Measurements from ENCODE around the gene OTOS.

The OTOS gene

DNA sequence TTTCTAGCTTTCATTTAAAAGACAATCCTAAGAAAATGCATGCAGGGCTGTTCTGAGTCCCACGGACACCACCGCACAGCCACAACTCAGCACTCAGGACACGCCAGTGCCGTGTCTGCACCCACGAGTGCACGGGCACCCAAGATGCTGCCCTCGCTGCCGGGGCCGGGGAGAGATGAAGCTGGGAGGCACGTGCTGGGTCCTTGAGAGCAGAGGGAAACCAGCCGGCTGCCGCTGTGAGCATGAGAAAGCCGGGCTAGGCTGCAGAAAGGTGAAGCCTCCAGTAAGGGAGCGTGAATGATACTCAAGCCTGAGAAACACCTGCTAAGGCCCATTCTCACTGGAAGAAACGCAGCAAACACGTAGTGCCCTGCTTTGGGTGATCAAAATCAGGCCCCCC, 9.2 kb downstream of the OTOS start:
- H3K4me3 ChIP-seq (ENCODE audit: low read length) = no peak overlapping the region
- TF ChIP-seq ZNF274 (IDR thresholded peaks at IDR 0.05; ENCODE audit: low read depth, low read length) = no peak

GRCh38 chr2:240130393-240131195, 9.9 kb downstream of the OTOS start:
- TF ChIP-seq ZNF274 (IDR thresholded peaks at IDR 0.05; ENCODE audit: low read depth, low read length) = no peak
- no peak overlapping the region for H3K4me3 ChIP-seq (ENCODE audit: low read length)

DNA sequence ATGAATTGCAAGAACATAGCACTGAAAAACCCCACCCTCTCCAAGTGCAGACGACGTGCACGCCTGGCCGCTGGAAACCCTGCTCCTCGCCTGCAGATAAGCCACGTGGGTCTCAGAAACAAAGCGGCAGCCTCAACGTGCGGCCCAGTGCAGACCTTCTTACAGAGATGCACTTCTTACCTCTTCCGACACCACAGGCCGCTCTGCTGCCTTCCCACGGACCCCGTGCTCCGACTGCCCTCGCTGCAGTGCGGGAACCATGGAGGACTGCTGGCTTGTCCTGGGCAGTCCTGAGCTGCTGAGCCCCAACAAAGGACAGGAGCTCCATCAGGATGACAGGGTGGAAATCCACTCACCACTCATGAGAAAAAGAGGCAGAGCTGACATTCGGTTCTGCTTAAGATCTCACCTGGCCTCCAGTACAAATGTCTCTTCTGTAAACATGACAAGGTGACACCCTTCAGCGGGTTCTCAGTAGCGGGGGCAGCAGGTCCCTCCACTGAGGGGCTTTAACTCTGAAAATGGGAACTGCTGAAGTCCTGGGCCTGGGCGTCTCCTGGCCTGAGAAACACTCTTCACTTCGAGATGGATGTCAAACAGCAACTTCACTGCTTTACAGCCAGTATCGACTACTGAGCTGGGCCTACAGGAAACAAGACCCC, 10.6 kb downstream of the OTOS start:
- TF ChIP-seq ZNF274 (IDR thresholded peaks at IDR 0.05; ENCODE audit: low read depth, low read length) = no peak
- H3K4me3 ChIP-seq (ENCODE audit: low read length) = no peak overlapping the region

- no peak for TF ChIP-seq ZNF274 (IDR thresholded peaks at IDR 0.05; ENCODE audit: low read depth, low read length)
- H3K4me3 ChIP-seq (ENCODE audit: low read length) = no peak overlapping the region
Measured at GRCh38 chr2:240129311-240129710, 11.1 kb downstream of the OTOS start.

- no peak overlapping the region for H3K4me3 ChIP-seq (ENCODE audit: low read length)
- no peak for TF ChIP-seq ZNF274 (IDR thresholded peaks at IDR 0.05; ENCODE audit: low read depth, low read length)
Measured at GRCh38 chr2:240128608-240129145, 11.8 kb downstream of the OTOS start.

GRCh38 chr2:240127911-240128607, 12.4 kb downstream of the OTOS start:
- TF ChIP-seq ZNF274 (IDR thresholded peaks at IDR 0.05; ENCODE audit: low read depth, low read length) = no peak
- H3K4me3 ChIP-seq (ENCODE audit: low read length) = no peak overlapping the region

DNA sequence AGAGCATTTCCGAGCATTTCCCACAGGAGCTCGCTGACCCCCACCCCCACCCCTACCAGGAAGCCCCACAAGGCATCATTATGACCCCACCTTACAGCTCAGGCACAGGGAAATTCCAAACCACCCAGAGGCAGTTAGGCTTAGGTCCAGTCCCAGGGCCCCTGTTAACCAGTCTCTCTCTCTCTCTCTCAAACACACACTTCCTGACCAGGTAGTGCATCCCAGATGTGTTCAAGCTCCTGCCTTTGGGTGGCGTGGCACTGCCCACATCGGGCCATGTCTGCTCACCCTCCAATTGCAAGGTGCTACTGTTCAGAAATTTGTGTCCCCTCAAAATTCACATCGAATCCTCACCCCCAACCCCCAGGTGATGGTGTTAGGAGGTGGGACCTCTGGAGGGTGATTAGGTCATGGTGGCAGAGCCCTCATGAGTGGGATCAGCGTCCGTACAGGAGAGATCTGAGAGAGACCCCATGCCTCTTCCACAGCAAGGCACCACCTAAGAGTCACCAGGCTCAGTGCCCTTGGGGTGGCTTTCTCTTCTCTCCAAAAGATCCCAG, 13.2 kb downstream of the OTOS start:
- no peak for TF ChIP-seq ZNF274 (IDR thresholded peaks at IDR 0.05; ENCODE audit: low read depth, low read length)
- H3K4me3 ChIP-seq (ENCODE audit: low read length) = no peak overlapping the region

DNA sequence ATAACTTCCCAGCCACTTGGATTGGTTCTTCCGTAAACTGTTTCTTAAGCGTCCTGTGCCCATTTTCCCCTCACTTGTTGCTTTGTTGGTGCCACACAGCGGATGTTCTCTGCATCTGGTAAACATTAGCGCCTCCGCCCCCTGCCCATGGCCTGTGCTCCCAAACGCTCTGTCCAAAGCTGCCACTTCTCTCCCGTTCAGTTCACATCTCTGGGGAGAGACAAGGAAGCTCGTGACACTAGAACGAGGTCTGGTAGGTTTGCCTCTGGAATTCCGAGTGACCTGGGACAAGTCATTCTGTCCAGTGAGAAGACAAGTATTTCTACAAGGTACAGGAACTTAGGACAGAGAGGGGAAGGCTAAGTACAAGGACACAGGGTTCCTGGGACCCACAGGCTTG, 13.7 kb downstream of the OTOS start:
- no peak for TF ChIP-seq ZNF274 (IDR thresholded peaks at IDR 0.05; ENCODE audit: low read depth, low read length)
- no peak overlapping the region for H3K4me3 ChIP-seq (ENCODE audit: low read length)

- H3K4me3 ChIP-seq (ENCODE audit: low read length) = no peak overlapping the region
Measured at GRCh38 chr2:240125742-240126141, 14.7 kb downstream of the OTOS start.

GRCh38 chr2:240124651-240125030, 15.8 kb downstream of the OTOS start:
- no peak for TF ChIP-seq ZNF274 (IDR thresholded peaks at IDR 0.05; ENCODE audit: low read depth, low read length)
- H3K4me3 ChIP-seq (ENCODE audit: low read length) = no peak overlapping the region

More at GRCh38 chr2:240125742-240126141, 14.7 kb downstream of the OTOS start:
- no peak for TF ChIP-seq ZNF274 (IDR thresholded peaks at IDR 0.05; ENCODE audit: low read depth, low read length)

- TF ChIP-seq ZNF274 (IDR thresholded peaks at IDR 0.05; ENCODE audit: low read depth, low read length) = no peak
Measured at GRCh38 chr2:240123821-240124650, 16.4 kb downstream of the OTOS start.

GRCh38 chr2:240121675-240122074, 18.8 kb downstream of the OTOS start:
- TF ChIP-seq ZNF274 (IDR thresholded peaks at IDR 0.05; ENCODE audit: low read depth, low read length) = no peak
- H3K4me3 ChIP-seq (ENCODE audit: low read length) = no peak overlapping the region

More at GRCh38 chr2:240123821-240124650, 16.4 kb downstream of the OTOS start:
- H3K4me3 ChIP-seq (ENCODE audit: low read length) = no peak overlapping the region

DNA sequence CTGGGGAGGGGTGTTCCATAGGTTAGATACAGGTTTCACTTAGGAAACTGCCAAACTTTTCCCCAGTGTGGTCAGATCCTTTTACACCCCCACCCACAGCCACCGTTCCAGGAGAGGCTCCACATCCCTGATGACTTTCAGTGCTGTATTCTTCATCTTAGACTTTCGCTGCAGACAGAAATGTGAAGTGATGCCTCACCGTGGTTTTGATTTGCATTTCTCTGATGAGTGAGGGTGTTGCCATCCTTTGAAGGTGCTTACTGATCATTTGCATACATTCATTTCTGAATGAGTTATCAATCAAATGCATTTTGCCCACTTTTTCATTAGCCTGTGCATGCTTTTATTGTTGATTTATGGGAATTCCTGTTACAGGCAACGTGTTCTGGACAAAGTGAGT, 19.3 kb downstream of the OTOS start:
- TF ChIP-seq ZNF274 (IDR thresholded peaks at IDR 0.05; ENCODE audit: low read depth, low read length) = no peak
- no peak overlapping the region for H3K4me3 ChIP-seq (ENCODE audit: low read length)
